HG02970 (cell line): ENCODE measurements around the gene CELA2A.
"Not testable (repeated sequence)": the region's sequence is repeated elsewhere in the genome, so short reads cannot be mapped to it uniquely, and the experiment has no call there.

ENCODE experiments used
- ATAC-seq: cut with Tn5 transposase; IDR thresholded peaks from one replicate; pipeline ENCODE4 v1.9.1; 2021; ENCODE audit warnings: mild to moderate bottlenecking, moderate library complexity, moderate number of reproducible peaks; ENCODE audit not compliant: unreplicated experiment, low FRiP score

CELA2A gene

DNA sequence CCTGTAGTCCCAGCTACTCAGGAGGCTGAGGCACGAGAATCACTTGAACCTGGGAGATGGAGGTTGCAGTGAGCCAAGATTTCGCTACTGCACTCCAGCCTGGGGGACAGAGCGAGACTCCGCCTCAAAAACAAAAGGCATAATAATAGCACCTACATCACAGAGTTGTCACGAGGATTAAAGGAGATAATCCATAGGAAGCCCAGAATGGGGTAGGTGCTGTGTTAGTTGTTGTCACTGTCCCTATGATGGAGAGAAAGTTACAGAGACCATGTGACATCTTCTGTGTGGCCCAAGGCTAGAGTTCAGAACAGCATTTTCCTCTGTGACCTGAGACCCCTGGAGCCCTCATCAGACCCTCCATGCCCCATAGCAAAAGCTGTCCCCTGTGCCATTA lies 7.4 kb downstream of the CELA2A start:
- not testable (repeated sequence) for ATAC-seq

- ATAC-seq = no peak
Observed at GRCh38 chr1:15465674-15466073, 9.1 kb downstream of the CELA2A start.

DNA sequence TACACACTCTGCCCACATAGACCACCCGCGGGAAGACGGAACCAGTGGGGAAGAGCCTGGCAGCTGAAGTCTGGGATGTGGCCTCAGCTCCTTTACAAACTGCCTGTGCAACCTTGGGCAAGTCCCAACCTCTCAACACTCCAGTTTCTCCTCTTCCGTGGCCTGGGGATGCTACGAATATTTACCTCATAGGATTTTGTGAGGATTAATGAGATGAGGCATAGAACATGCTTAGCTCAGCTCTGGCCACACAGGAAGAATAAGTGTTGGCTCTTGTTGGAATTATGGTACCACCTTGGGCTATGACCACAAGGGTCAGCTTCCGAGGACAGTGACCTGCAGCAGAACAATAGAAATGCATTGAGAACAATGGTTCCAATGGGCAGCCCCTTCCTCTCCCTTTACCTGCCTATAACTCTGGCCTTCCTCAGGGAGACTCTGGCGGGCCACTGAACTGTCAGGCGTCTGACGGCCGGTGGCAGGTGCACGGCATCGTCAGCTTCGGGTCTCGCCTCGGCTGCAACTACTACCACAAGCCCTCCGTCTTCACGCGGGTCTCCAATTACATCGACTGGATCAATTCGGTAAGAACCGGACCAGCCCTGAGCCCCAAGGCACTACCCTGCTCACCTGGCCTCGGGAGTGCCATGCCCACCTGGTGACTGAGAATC lies 10.6 kb downstream of the CELA2A start:
- not testable (repeated sequence) for ATAC-seq

GRCh38 chr1:15468145-15468544 lies 11.6 kb downstream of the CELA2A start:
- no peak for ATAC-seq

- no peak for ATAC-seq
Observed at GRCh38 chr1:15469361-15469760, 12.8 kb downstream of the CELA2A start.

GRCh38 chr1:15469821-15470448 lies 13.4 kb downstream of the CELA2A start:
- not testable (repeated sequence) for ATAC-seq

GRCh38 chr1:15471067-15471466 lies 14.5 kb downstream of the CELA2A start:
- not testable (repeated sequence) for ATAC-seq

GRCh38 chr1:15471723-15472122 lies 15.2 kb downstream of the CELA2A start:
- not testable (repeated sequence) for ATAC-seq

- no peak for ATAC-seq
Observed at GRCh38 chr1:15472587-15472986, 16.1 kb downstream of the CELA2A start.

DNA sequence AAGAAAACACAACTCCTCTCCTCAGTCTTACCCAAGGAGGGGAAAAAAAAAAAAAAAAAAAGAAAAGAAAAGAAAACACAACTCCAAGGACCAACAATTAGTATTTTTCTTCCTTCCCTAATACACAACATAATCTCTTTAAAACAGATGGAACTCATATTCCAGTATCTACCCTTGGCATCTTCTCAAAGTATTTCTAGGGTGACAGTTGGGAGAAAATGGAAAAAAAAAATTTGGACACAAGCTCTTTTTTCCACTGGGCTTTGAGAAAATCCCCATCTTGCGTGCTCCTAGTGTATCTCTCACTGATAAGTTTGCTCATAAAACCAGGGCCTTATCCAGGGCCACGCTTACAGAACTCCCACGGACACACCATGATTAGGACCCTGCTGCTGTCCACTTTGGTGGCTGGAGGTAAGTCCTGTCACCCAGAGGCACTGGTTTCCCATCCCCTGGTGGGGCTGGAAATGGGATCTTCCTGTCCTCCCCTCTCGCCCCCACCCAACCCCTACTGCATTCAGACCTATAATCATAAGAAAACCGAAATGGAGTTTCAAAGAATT lies 19.3 kb downstream of the CELA2A start, which contains the start of gene CELA2B:
CELA2B (plus strand) TSS at position 353 of the 563 bp plus-strand sequence; CDS start at position 375, 22 bp downstream.
- no peak for ATAC-seq

DNA sequence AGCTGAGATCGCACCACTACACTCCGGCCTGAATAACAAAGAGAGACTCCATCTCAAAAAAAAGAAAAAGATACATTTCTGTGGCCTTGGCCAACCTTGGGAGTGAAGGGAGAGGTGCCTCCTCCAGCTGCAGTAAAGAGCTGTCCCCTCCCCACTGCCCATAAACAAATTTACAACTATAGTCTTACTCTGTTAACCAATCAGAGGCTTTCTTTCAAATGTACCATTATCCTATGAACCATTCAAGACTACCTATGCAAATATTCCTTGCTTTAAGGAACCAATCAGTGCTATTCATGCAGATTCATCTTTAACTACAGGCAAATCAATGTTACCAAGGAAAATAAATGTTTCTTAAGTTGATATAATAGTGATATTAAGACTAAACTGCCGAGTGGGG lies 20.4 kb downstream of the CELA2A start:
- no peak for ATAC-seq

GRCh38 chr1:15477646-15478212 lies 21.2 kb downstream of the CELA2A start:
- no peak for ATAC-seq

- ATAC-seq = no peak
Observed at GRCh38 chr1:15479654-15480347, 23.3 kb downstream of the CELA2A start.

DNA sequence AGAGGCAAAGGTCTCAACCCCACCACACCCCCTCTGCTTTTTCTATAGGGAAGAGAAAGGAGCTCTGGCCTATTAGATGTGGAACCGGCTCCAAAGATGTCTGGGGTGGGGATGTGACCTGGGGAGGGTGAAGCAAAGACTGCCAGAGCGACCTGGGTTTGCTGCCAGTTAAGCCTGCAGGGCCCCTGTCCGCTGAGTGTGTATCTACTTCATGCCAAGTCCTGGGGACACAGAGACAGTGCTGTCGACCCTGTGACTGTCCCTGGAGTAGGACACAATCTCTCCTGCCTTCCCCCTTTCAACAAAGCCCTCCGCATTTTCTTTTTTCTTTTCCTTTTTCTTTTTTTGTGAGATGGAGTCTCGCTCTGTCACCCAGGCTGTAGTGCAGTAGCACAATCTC lies 25.9 kb downstream of the CELA2A start:
- not testable (repeated sequence) for ATAC-seq

DNA sequence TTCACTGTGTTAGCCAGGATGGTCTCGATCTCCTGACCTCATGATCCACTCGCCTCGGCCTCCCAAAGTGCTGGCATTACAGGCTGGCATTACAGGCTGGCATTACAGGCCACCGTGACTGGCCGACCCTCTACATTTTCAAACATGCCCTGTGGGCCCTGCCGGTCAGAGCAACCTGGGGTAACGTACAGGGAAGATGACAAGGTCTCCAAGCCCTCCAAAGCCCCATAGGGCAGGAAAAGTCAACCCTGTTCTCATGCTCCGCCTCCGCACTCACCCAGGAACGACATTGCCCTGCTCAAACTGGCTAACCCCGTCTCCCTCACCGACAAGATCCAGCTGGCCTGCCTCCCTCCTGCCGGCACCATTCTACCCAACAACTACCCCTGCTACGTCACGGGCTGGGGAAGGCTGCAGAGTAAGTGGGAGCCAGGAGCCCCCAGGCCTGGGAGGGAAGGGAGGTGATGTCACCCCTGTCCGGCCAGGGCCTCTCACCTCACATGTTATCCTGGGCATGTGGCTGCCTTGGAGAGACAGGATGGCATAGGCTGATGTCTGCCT lies 26.5 kb downstream of the CELA2A start:
- ATAC-seq = not testable (repeated sequence)

- no peak for ATAC-seq
Observed at GRCh38 chr1:15483971-15484370, 27.4 kb downstream of the CELA2A start.

GRCh38 chr1:15484443-15484842 lies 27.9 kb downstream of the CELA2A start:
- not testable (repeated sequence) for ATAC-seq

DNA sequence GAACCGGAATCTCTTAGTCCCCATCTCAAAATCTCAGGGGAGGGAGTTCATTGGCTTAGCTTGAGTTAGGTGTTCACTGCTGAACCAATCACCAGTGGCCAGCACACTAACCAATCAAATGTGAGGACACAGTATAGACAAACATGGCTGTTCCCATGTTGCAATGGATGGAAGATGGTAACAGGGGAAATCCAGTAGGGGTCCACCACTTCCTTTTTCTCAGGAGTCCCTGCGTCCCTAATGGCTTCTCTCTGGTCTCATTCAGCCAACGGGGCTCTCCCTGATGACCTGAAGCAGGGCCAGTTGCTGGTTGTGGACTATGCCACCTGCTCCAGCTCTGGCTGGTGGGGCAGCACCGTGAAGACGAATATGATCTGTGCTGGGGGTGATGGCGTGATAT lies 29.1 kb downstream of the CELA2A start:
- no peak for ATAC-seq

DNA sequence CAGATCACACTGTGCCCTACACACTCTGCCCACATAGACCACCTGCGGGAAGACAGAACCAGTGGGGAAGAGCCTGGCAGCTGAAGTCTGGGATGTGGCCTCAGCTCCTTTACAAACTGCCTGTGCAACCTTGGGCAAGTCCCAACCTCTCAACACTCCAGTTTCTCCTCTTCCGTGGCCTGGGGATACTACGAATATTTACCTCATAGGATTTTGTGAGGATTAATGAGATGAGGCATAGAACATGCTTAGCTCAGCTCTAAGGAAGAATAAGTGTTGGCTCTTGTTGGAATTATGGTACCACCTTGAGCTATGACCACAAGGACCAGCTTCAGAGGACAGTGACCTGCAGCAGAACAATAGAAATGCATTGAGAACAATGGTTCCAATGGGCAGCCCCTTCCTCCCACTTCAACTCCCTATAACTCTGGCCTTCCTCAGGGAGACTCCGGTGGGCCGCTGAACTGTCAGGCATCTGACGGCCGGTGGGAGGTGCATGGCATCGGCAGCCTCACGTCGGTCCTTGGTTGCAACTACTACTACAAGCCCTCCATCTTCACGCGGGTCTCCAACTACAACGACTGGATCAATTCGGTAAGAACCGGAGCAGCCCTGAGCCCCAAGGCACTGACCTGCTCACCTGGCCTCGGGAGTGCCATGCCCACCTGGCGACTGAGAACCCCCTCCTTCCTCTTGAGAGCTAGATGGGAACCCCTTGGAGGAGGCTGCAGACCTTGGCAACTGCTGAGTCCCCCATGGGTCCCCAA lies 30.5 kb downstream of the CELA2A start:
- not testable (repeated sequence) for ATAC-seq

GRCh38 chr1:15488371-15488770 lies 31.8 kb downstream of the CELA2A start:
- ATAC-seq = no peak
